Measurements from ENCODE around the gene ARHGAP44. TPM values are rescaled to one million over a fixed set of nuclear protein-coding genes. Genes with fewer than 3 reads are reported as not detected.

The ARHGAP44 gene
- total and polyA plus RNA-seq, 2 donors (not counting 3 experiments of a cell fraction or from before 2014, with no cell fraction given), result 0.11 to 0.42 TPM

DNA sequence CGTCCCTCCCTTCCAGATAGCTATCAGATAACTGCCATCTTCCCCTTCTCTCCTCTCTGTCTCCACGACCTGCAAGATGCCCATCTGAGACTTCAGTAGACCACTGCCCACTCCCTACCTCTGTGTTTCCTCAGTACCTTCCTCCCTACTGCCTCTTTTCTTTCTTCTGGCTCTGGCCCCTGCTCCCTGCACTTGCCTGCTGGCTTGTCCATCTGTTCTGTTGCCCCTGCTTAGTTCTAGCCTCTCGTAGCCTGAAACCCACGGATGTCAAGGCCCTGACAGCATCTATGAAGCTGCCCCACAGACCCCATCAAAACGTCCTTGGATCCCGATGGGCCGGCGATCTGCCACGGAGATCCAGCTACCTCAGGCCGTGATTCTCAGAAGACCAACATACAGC, 175.5 kb downstream of the ARHGAP44 start:
- intact Hi-C loops (cut with micrococcal nuclease) (no loop called here), dilution Hi-C loops (cut with MboI; ENCODE audit: extremely low pct_ligation_motif_present, low sequenced_read_pairs) (loop anchor here (25.0 kb wide), 1 partner anchor 103 kb away; no protein-coding TSS in a partner anchor)
- Histone ChIP-seq H4K20me1 (replicated peaks; ENCODE audit: control insufficient read depth, extremely low read depth, insufficient read depth, low read length) (no peaks in the 10 kb centered on the region), H3K27ac (ENCODE audit: insufficient read depth, low read depth, low read length) (no peak overlapping the region), H3K27me3 (ENCODE audit: control insufficient read depth in 2 of 2, insufficient read depth in 2 of 2, low read length in 2 of 2) (no peaks in the 10 kb centered on the region), H3K4me3 (replicated peaks in 1 of 3; ENCODE audit: insufficient read depth in 1 of 3, low read depth in 1 of 3, low read length in 3 of 3) (no peak overlapping the region), H3K79me2 (ENCODE audit: control insufficient read depth, insufficient read depth, low read length) (no peaks in the 10 kb centered on the region), H3K9ac (replicated peaks; ENCODE audit: extremely low read depth, insufficient read depth, low read length) (no peak overlapping the region), H3K9me1 (replicated peaks; ENCODE audit: control insufficient read depth, extremely low read depth, insufficient read depth, low read length) (no peaks in the 10 kb centered on the region), H3K9me3 (replicated peaks; ENCODE audit: control insufficient read depth, insufficient read depth, low read length) (no peaks in the 10 kb centered on the region), H3K4me2 (ENCODE audit: insufficient read depth, low read length) (no peak overlapping the region), H2AFZ (ENCODE audit: low read depth, low read length) (no peak overlapping the region), H3K36me3 (ENCODE audit: control insufficient read depth in 2 of 2, extremely low read depth in 1 of 2, insufficient read depth in 2 of 2, low read length in 2 of 2) (no peaks in the 10 kb centered on the region), H3K4me1 (ENCODE audit: control insufficient read depth, extremely low read depth, insufficient read depth, low read length) (no peaks in the 10 kb centered on the region)
- ChIA-PET CTCF (no interaction called here), POLR2A (no interaction called here)
- no TSS peak for BruUV-seq (replicated peaks)
- DNase-seq (ENCODE audit: low read depth, low spot score), result no peak
- TF ChIP-seq JUN (IDR thresholded peaks at IDR 0.05; ENCODE audit: borderline replicate concordance, insufficient read depth, insufficient read length, low read depth) (no peak), POLR2A (IDR thresholded peaks at IDR 0.05; ENCODE audit: low read depth, low read length) (no peak), EZH2 (IDR thresholded peaks at IDR 0.05; ENCODE audit: borderline replicate concordance, low read depth, low read length, severe bottlenecking) (no peak), FOS (IDR thresholded peaks at IDR 0.05; ENCODE audit: borderline replicate concordance, insufficient read depth, low read length) (no peak), POLR2AphosphoS5 (IDR thresholded peaks at IDR 0.05; ENCODE audit: insufficient read depth, low read depth, low read length) (no peak), MYC (IDR thresholded peaks at IDR 0.05; ENCODE audit: low read depth, low read length) (no peak), GATA2 (IDR thresholded peaks at IDR 0.05; ENCODE audit: insufficient read depth, insufficient read length, low read depth, low read length) (no peak)
- TF ChIP-seq, protein P1, sequence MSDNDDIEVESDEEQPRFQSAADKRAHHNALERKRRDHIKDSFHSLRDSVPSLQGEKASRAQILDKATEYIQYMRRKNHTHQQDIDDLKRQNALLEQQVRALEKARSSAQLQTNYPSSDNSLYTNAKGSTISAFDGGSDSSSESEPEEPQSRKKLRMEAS (IDR thresholded peaks at IDR 0.05; ENCODE audit: insufficient read depth, insufficient read length), result no peak
- TF ChIP-seq, protein P2, sequence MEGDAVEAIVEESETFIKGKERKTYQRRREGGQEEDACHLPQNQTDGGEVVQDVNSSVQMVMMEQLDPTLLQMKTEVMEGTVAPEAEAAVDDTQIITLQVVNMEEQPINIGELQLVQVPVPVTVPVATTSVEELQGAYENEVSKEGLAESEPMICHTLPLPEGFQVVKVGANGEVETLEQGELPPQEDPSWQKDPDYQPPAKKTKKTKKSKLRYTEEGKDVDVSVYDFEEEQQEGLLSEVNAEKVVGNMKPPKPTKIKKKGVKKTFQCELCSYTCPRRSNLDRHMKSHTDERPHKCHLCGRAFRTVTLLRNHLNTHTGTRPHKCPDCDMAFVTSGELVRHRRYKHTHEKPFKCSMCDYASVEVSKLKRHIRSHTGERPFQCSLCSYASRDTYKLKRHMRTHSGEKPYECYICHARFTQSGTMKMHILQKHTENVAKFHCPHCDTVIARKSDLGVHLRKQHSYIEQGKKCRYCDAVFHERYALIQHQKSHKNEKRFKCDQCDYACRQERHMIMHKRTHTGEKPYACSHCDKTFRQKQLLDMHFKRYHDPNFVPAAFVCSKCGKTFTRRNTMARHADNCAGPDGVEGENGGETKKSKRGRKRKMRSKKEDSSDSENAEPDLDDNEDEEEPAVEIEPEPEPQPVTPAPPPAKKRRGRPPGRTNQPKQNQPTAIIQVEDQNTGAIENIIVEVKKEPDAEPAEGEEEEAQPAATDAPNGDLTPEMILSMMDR (IDR thresholded peaks at IDR 0.05; ENCODE audit: extremely low read depth in 1 of 2, insufficient read depth in 1 of 2, low read depth in 1 of 2, low read length in 2 of 2), result no peak
- no peak for FAIRE-seq

Data from endothelial cell of umbilical vein (primary cell).